Neural crest cell (in vitro differentiated cells): ENCODE results near the gene POLR2E. TPM values are rescaled to one million over a fixed set of nuclear protein-coding genes. Genes with fewer than 3 reads are reported as not detected.

Experiments used
- DNase-seq: peaks from one replicate; pipeline ENCODE4 v3.0.0; 2021; ENCODE audit warnings: low read depth, mixed read lengths, low spot score
- H3K27ac Mint-ChIP-seq: one replicate; pipeline ENCODE4 v1.8.0; 2021; ENCODE audit warnings: mild to moderate bottlenecking, mixed read lengths; ENCODE audit not compliant: unreplicated experiment
- H3K27me3 Mint-ChIP-seq: 2 replicates; pipeline ENCODE4 v1.8.0; 2021; ENCODE audit warnings: low read depth, mild to moderate bottlenecking, mixed read lengths
- H3K36me3 Mint-ChIP-seq: 2 replicates; pipeline ENCODE4 v1.8.0; 2021; ENCODE audit warnings: low read depth, mild to moderate bottlenecking, mixed read lengths
- H3K4me1 Mint-ChIP-seq: 2 replicates; pipeline ENCODE4 v1.8.0; 2021; ENCODE audit warnings: mixed read lengths
- H3K4me3 Mint-ChIP-seq: one replicate; pipeline ENCODE4 v1.8.0; 2021; ENCODE audit warnings: mild to moderate bottlenecking, mixed read lengths
- H3K9me3 Mint-ChIP-seq: 2 replicates; pipeline ENCODE4 v1.8.0; 2021; ENCODE audit warnings: mixed read lengths
- CTCF ChIP-seq: fragments of 200-600 bp; sonication (generic); conservative IDR thresholded peaks from 2 replicates; pipeline ENCODE4 v1.5.0; 2021; ENCODE audit warnings: antibody characterized with exemption, mild to moderate bottlenecking
- total RNA-seq: library from RNA; stranded (reverse); gene quantifications from 2 replicates; pipeline ENCODE4 v1.2.1, GENCODE V29; 2021

POLR2E gene
- total RNA-seq, 1 donor from 2014 or later = 256 TPM

GRCh38 chr19:1073956-1074517 lies 21.1 kb downstream of the POLR2E start:
- no peak for TF ChIP-seq CTCF
- DNase-seq = no peak
- Mint-ChIP-seq H3K27me3 (peaks cover 46% of the 10 kb centered on the region), H3K4me3 (no peak overlapping the region), H3K9me3 (no peaks in the 10 kb centered on the region), H3K27ac (no peak overlapping the region), H3K36me3 (no peaks in the 10 kb centered on the region), H3K4me1 (peaks cover 5% of the 10 kb centered on the region)

GRCh38 chr19:1073063-1073955 lies 21.9 kb downstream of the POLR2E start:
- peaks cover 9% of the 10 kb centered on the region for H3K4me1 Mint-ChIP-seq
- TF ChIP-seq CTCF = no peak
- H3K27ac Mint-ChIP-seq = no peak overlapping the region
- H3K36me3 Mint-ChIP-seq = no peaks in the 10 kb centered on the region
- H3K9me3 Mint-ChIP-seq = no peaks in the 10 kb centered on the region
- no peak for DNase-seq
- peaks cover 52% of the 10 kb centered on the region for H3K27me3 Mint-ChIP-seq
- no peak overlapping the region for H3K4me3 Mint-ChIP-seq

GRCh38 chr19:1072371-1073015 lies 22.7 kb downstream of the POLR2E start:
- Mint-ChIP-seq H3K9me3 (no peaks in the 10 kb centered on the region), H3K36me3 (no peaks in the 10 kb centered on the region), H3K27ac (no peak overlapping the region), H3K4me1 (peaks cover 9% of the 10 kb centered on the region), H3K4me3 (peak overlapping the region; percentile 36), H3K27me3 (peaks cover 56% of the 10 kb centered on the region)
- TF ChIP-seq CTCF = no peak
- no peak for DNase-seq

GRCh38 chr19:1070931-1071791 lies 24.0 kb downstream of the POLR2E start:
- Mint-ChIP-seq H3K36me3 (no peaks in the 10 kb centered on the region), H3K4me3 (no peak overlapping the region), H3K9me3 (no peaks in the 10 kb centered on the region), H3K27me3 (peaks cover 63% of the 10 kb centered on the region), H3K27ac (no peak overlapping the region), H3K4me1 (peaks cover 9% of the 10 kb centered on the region)
- no peak for DNase-seq
- TF ChIP-seq CTCF = no peak

GRCh38 chr19:1070576-1070930 lies 24.6 kb downstream of the POLR2E start:
- Mint-ChIP-seq H3K4me3 (no peak overlapping the region), H3K36me3 (no peaks in the 10 kb centered on the region), H3K27me3 (peaks cover 64% of the 10 kb centered on the region), H3K27ac (no peak overlapping the region), H3K4me1 (peaks cover 9% of the 10 kb centered on the region), H3K9me3 (no peaks in the 10 kb centered on the region)
- TF ChIP-seq CTCF = peak; percentile 16
- no peak for DNase-seq
